Keratinocyte (primary cell): Measurements from ENCODE around the gene GASK1A. TPM values are rescaled to one million over a fixed set of nuclear protein-coding genes. Genes with fewer than 3 reads are reported as not detected.

Source experiments
- DNase-seq: peaks from one replicate; pipeline ENCODE4 v3.0.0-alpha.2; 2011; ENCODE audit warnings: low read depth, missing footprints, low spot score
- FAIRE-seq: peaks from 2 replicates; lab custom pipeline; 2011; peaks lifted over from hg19 to GRCh38; lab: Jason Lieb, UNC
- H2AFZ ChIP-seq: 2 replicates; pipeline ENCODE4 v1.6.0; 2012; ENCODE audit warnings: low read length, control low read depth, inconsistent platforms; ENCODE audit not compliant: control insufficient read depth
- H3K27ac ChIP-seq: 2 replicates; pipeline ENCODE4 v1.5.1; 2011; ENCODE audit warnings: low read length; ENCODE audit not compliant: control insufficient read depth, insufficient read depth
- H3K27me3 ChIP-seq: 3 replicates; pipeline ENCODE4 v1.6.0; 2011; ENCODE audit warnings: low read length; ENCODE audit not compliant: control insufficient read depth, insufficient read depth; ENCODE audit errors: extremely low read depth
- H3K36me3 ChIP-seq, 2 experiments: 2 replicates in 1 of 2; 3 replicates in 1 of 2; pipeline ENCODE4 v1.5.1; 2011; ENCODE audit warnings: low read length in 2 of 2, mild to moderate bottlenecking in 1 of 2; ENCODE audit not compliant: control insufficient read depth in 2 of 2, insufficient read depth in 2 of 2; ENCODE audit errors: extremely low read depth in 1 of 2
- H3K4me1 ChIP-seq: 3 replicates; pipeline ENCODE4 v1.5.1; 2011; ENCODE audit warnings: low read length; ENCODE audit not compliant: control insufficient read depth, insufficient read depth; ENCODE audit errors: extremely low read depth
- H3K4me2 ChIP-seq: 3 replicates; pipeline ENCODE4 v1.6.0; 2011; ENCODE audit warnings: low read depth, low read length; ENCODE audit not compliant: control insufficient read depth, insufficient read depth; ENCODE audit errors: extremely low read depth
- H3K4me3 ChIP-seq, 3 experiments: fragments of 200-600 bp in 1 of 3; sonication (generic) in 1 of 3; 2 replicates in 2 of 3; 3 replicates in 1 of 3; pipeline ENCODE4 v1.5.1; 2011 to 2016; ENCODE audit warnings: low read length in 3 of 3, mild to moderate bottlenecking in 3 of 3, control low read depth in 2 of 3, inconsistent platforms in 1 of 3, low read depth in 1 of 3, mixed read lengths in 1 of 3, mixed run types in 1 of 3, moderate library complexity in 1 of 3; ENCODE audit not compliant: control insufficient read depth in 2 of 3, insufficient read depth in 2 of 3; ENCODE audit errors: extremely low read depth in 1 of 3
- H3K79me2 ChIP-seq: 2 replicates; pipeline ENCODE4 v1.6.0; 2012; ENCODE audit warnings: low read length; ENCODE audit not compliant: control insufficient read depth, insufficient read depth
- H3K9ac ChIP-seq: 3 replicates; pipeline ENCODE4 v1.6.0; 2011; ENCODE audit warnings: low read length; ENCODE audit not compliant: control insufficient read depth, insufficient read depth; ENCODE audit errors: extremely low read depth
- H3K9me1 ChIP-seq: 3 replicates; pipeline ENCODE4 v1.6.0; 2011; ENCODE audit warnings: low read length; ENCODE audit not compliant: control insufficient read depth, insufficient read depth; ENCODE audit errors: extremely low read depth
- H3K9me3 ChIP-seq: 2 replicates; pipeline ENCODE4 v1.5.1; 2012; ENCODE audit warnings: low read depth, low read length; ENCODE audit not compliant: control insufficient read depth
- H4K20me1 ChIP-seq: 3 replicates; pipeline ENCODE4 v1.6.0; 2011; ENCODE audit warnings: low read length; ENCODE audit not compliant: control insufficient read depth, insufficient read depth; ENCODE audit errors: extremely low read depth
- CTCF ChIP-seq, 3 experiments: IDR thresholded peaks in 1 of 3; conservative IDR thresholded peaks in 1 of 3; optimal IDR thresholded peaks in 1 of 3; 2 replicates in 2 of 3; 3 replicates in 1 of 3; pipeline versions ENCODE3 to v1.5.1; 2011; ENCODE audit warnings: low read length in 3 of 3, mild to moderate bottlenecking in 3 of 3, moderate library complexity in 2 of 3, control low read depth in 1 of 3, inconsistent platforms in 1 of 3; ENCODE audit not compliant: insufficient read depth in 2 of 3; ENCODE audit errors: extremely low read depth in 1 of 3
- EZH2 ChIP-seq: IDR thresholded peaks from one replicate; pipeline ENCODE4 v1.6.1; 2012; ENCODE audit warnings: inconsistent platforms, mild to moderate bottlenecking, low read length, moderate library complexity
- dilution Hi-C: fragments of 300-500 bp; cut with MboI; formaldehyde crosslinking; loops from one replicate; pipeline ENCODE4 v1.7.0; 2020; ENCODE audit warnings: low sequenced_read_pairs; ENCODE audit not compliant: extremely low pct_ligation_motif_present
- polyA plus RNA-seq, 5 experiments: library from polyadenylated mRNA; depleted of rRNA in 3 of 5; stranded (reverse) in 3 of 5; stranded (forward) in 1 of 5; unstranded in 1 of 5; fragments of >200 nt; gene quantifications; 1 replicate in 1 of 5; 2 replicates in 3 of 5; 3 replicates in 1 of 5; pipeline versions ENCODE4 v1.2.1 to v1.2.3, GENCODE V29; 2011 to 2012; ENCODE audit warnings: missing spikeins in 2 of 5, low read depth in 1 of 5, low replicate concordance in 1 of 5

Gene GASK1A
- polyA plus RNA-seq, 1 donor (not counting 4 experiments of a cell fraction or from before 2014, with no cell fraction given) = 0.30 TPM

GRCh38 chr3:43022121-43022520, 43.0 kb downstream of the GASK1A start:
- no peaks in the 10 kb centered on the region for H3K79me2 ChIP-seq
- peaks cover 13% of the 10 kb centered on the region for H3K27me3 ChIP-seq
- H2AFZ ChIP-seq = no peak overlapping the region
- no peaks in the 10 kb centered on the region for H3K9me3 ChIP-seq
- H3K9ac ChIP-seq = no peak overlapping the region
- H3K4me1 ChIP-seq = no peaks in the 10 kb centered on the region
- FAIRE-seq = no peak
- no peaks in the 10 kb centered on the region for H3K36me3 ChIP-seq
- no peak overlapping the region for H3K4me2 ChIP-seq
- no peaks in the 10 kb centered on the region for H4K20me1 ChIP-seq
- no peak for TF ChIP-seq EZH2
- no peak for TF ChIP-seq CTCF (optimal IDR thresholded peaks at IDR 0.05 in 1 of 3, IDR thresholded peaks at IDR 0.05 in 1 of 3, conservative IDR thresholded peaks at IDR 0.05 in 1 of 3; ENCODE audit: extremely low read depth in 1 of 3, insufficient read depth in 2 of 3, low read length in 3 of 3)
- H3K27ac ChIP-seq = no peak overlapping the region
- DNase-seq = no peak
- dilution Hi-C loops = no loop called here
- H3K4me3 ChIP-seq = no peak overlapping the region
- H3K9me1 ChIP-seq = no peaks in the 10 kb centered on the region

- Histone ChIP-seq H3K4me1 (no peaks in the 10 kb centered on the region), H3K79me2 (no peaks in the 10 kb centered on the region), H3K4me2 (no peak overlapping the region), H3K9me1 (no peaks in the 10 kb centered on the region), H3K4me3 (no peak overlapping the region), H4K20me1 (no peaks in the 10 kb centered on the region), H3K27ac (no peak overlapping the region), H3K9ac (no peak overlapping the region), H3K9me3 (no peaks in the 10 kb centered on the region), H2AFZ (no peak overlapping the region), H3K27me3 (peaks cover 13% of the 10 kb centered on the region), H3K36me3 (no peaks in the 10 kb centered on the region)
- no peak for TF ChIP-seq EZH2
- no peak for TF ChIP-seq CTCF (optimal IDR thresholded peaks at IDR 0.05 in 1 of 3, IDR thresholded peaks at IDR 0.05 in 1 of 3, conservative IDR thresholded peaks at IDR 0.05 in 1 of 3; ENCODE audit: extremely low read depth in 1 of 3, insufficient read depth in 2 of 3, low read length in 3 of 3)
- no peak for DNase-seq
- dilution Hi-C loops = no loop called here
- FAIRE-seq = no peak
Observed at GRCh38 chr3:43023066-43023465, 44.0 kb downstream of the GASK1A start.
